HAP-1 (cell line): ENCODE results near the gene TMEM178A.
"Not testable (repeated sequence)": the region's sequence is repeated elsewhere in the genome, so short reads cannot be mapped to it uniquely, and the experiment has no call there.

Experiments
- DNase-seq, 2 experiments: peaks; one replicate each; pipeline ENCODE4 v3.0.0-alpha.2; 2016 to 2020; ENCODE audit warnings: low spot score in 2 of 2
- H3K27me3 ChIP-seq: fragments of 250-450 bp; sonication (Bioruptor Pico); 2 replicates; pipeline ENCODE4 v1.5.1; 2020; ENCODE audit warnings: low read depth, mild to moderate bottlenecking, moderate library complexity
- H3K36me3 ChIP-seq: fragments of 250-450 bp; sonication (Bioruptor Pico); replicated peaks from 2 replicates; pipeline ENCODE4 v1.5.1; 2020; ENCODE audit warnings: mild to moderate bottlenecking
- H3K4me1 ChIP-seq: fragments of 250-450 bp; sonication (Bioruptor Pico); 2 replicates; pipeline ENCODE4 v1.5.1; 2020; ENCODE audit warnings: mild to moderate bottlenecking
- H3K4me3 ChIP-seq: fragments of 250-450 bp; sonication (Bioruptor Pico); 2 replicates; pipeline ENCODE4 v1.5.1; 2020; ENCODE audit warnings: mild to moderate bottlenecking, moderate library complexity
- H3K9me3 ChIP-seq: fragments of 250-450 bp; sonication (Bioruptor Pico); 2 replicates; pipeline ENCODE4 v1.5.1; 2020; ENCODE audit warnings: mild to moderate bottlenecking, moderate library complexity
- in situ Hi-C: fragments of 300-500 bp; cut with MboI; formaldehyde crosslinking; loops from 3 replicates; pipeline ENCODE4 v1.14.3; 2020; ENCODE audit warnings: low sequenced_read_pairs, inconsistent platforms, mixed read lengths

TMEM178A gene

GRCh38 chr2:39665811-39666490, at the start of gene TMEM178A:
Gene TMEM178A (plus strand): TSS chr2:39665917. CDS start chr2:39665975, 58 bp downstream.
- Histone ChIP-seq H3K4me3 (peak within 1 kb of the TSS; percentile 33), H3K9me3 (no peaks in the 10 kb centered on the region), H3K4me1 (peaks cover 3% of the 10 kb centered on the region; the same call in 1 of the 2 replicates), H3K27me3 (peaks cover 8% of the 10 kb centered on the region; the same call in 1 of the 2 replicates), H3K36me3 (no peaks in the 10 kb centered on the region; the same call in 1 of the 2 replicates)
- in situ Hi-C loops = no loop called here
- peak in 1 of 2 experiments; percentile 58 for DNase-seq

DNA sequence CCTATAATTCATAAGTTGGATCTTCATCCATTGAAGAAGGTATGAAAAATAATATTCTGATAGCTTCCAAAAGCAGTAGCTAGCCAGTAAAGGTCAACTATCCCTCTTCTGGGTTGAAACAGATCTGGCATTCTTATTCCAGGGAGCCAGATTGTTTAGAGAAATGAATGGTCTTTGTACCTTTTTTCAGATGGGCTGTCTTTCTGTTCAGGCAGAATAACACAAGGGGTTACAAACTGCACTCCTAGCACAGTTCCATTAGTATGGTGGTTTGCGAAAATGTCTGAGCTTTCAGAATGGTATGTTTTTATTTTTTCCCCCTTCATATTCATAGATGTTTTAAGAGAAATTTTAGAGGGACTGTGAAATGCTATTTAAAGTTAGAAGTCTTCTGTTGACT, 47.5 kb upstream of the TMEM178A start:
- no peaks in the 10 kb centered on the region for H3K9me3 ChIP-seq
- no peak overlapping the region for H3K4me3 ChIP-seq
- DNase-seq = no peak
- no peaks in the 10 kb centered on the region; the same call in 1 of the 2 replicates for H3K4me1 ChIP-seq
- in situ Hi-C loops = no loop called here
- H3K27me3 ChIP-seq = no peaks in the 10 kb centered on the region; the same call in 1 of the 2 replicates
- no peaks in the 10 kb centered on the region for H3K36me3 ChIP-seq

DNA sequence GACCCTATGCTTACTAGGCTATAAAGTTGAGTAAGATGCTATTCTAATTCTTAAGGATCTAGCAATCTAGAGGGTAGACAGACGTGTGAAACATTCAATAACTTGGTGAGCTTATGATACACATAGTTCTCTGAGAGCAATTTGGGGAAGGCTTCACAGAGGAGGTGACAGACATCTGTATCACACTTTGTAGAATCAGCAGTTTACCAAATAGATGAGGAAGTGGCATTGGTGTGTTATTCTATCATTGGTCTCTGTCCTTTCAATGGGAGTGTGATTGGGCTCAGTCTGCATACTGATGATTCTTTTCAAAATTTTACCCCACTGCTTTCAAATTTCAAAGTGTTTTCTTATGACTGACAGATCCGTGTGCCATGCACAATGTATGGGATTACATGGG, 47.0 kb upstream of the TMEM178A start:
- H3K36me3 ChIP-seq = no peaks in the 10 kb centered on the region
- H3K27me3 ChIP-seq = no peaks in the 10 kb centered on the region; the same call in 1 of the 2 replicates
- H3K4me3 ChIP-seq = no peak overlapping the region
- in situ Hi-C loops = no loop called here
- H3K9me3 ChIP-seq = no peaks in the 10 kb centered on the region
- no peaks in the 10 kb centered on the region; the same call in 1 of the 2 replicates for H3K4me1 ChIP-seq
- no peak for DNase-seq

DNA sequence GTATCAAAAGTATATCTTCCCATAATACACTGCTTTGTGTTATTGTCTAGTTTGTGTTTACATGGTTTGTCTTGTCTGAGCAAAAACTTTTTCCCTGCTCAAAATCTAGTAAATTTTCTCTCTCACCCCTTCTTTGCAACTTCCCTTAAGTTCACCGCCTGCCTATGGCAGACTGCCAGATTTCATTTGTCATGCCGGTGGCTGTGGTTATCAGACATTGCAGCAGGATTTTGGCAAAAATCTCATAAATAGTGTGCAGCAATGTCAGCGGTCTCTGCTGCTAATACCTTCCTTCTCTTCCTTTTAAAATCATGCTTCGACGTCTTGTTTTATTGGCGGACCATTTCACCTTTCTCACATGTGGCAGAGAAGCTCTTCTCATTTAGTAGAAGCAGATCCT, 45.6 kb upstream of the TMEM178A start:
- Histone ChIP-seq H3K27me3 (no peaks in the 10 kb centered on the region), H3K4me3 (no peak overlapping the region), H3K9me3 (no peaks in the 10 kb centered on the region), H3K4me1 (no peaks in the 10 kb centered on the region; the same call in 1 of the 2 replicates), H3K36me3 (no peaks in the 10 kb centered on the region)
- in situ Hi-C loops = no loop called here
- DNase-seq = peak; percentile 13 to 64

GRCh38 chr2:39621596-39621995, 44.1 kb upstream of the TMEM178A start:
- Histone ChIP-seq H3K9me3 (no peaks in the 10 kb centered on the region), H3K27me3 (no peaks in the 10 kb centered on the region), H3K36me3 (no peaks in the 10 kb centered on the region), H3K4me1 (no peaks in the 10 kb centered on the region; the same call in 1 of the 2 replicates), H3K4me3 (no peak overlapping the region)
- no peak for DNase-seq
- in situ Hi-C loops = no loop called here

GRCh38 chr2:39622860-39623259, 42.9 kb upstream of the TMEM178A start:
- in situ Hi-C loops = no loop called here
- DNase-seq = no peak
- no peaks in the 10 kb centered on the region for H3K36me3 ChIP-seq

GRCh38 chr2:39623917-39624316, 41.8 kb upstream of the TMEM178A start:
- H3K4me1 ChIP-seq = peaks cover 4% of the 10 kb centered on the region; the same call in 1 of the 2 replicates
- in situ Hi-C loops = no loop called here
- H3K9me3 ChIP-seq = no peaks in the 10 kb centered on the region
- no peak overlapping the region for H3K4me3 ChIP-seq
- no peaks in the 10 kb centered on the region for H3K27me3 ChIP-seq
- no peak for DNase-seq
- H3K36me3 ChIP-seq = no peaks in the 10 kb centered on the region

More at GRCh38 chr2:39622860-39623259, 42.9 kb upstream of the TMEM178A start:
- Histone ChIP-seq H3K4me3 (no peak overlapping the region), H3K27me3 (no peaks in the 10 kb centered on the region), H3K4me1 (peaks cover 4% of the 10 kb centered on the region; the same call in 1 of the 2 replicates), H3K9me3 (no peaks in the 10 kb centered on the region)

DNA sequence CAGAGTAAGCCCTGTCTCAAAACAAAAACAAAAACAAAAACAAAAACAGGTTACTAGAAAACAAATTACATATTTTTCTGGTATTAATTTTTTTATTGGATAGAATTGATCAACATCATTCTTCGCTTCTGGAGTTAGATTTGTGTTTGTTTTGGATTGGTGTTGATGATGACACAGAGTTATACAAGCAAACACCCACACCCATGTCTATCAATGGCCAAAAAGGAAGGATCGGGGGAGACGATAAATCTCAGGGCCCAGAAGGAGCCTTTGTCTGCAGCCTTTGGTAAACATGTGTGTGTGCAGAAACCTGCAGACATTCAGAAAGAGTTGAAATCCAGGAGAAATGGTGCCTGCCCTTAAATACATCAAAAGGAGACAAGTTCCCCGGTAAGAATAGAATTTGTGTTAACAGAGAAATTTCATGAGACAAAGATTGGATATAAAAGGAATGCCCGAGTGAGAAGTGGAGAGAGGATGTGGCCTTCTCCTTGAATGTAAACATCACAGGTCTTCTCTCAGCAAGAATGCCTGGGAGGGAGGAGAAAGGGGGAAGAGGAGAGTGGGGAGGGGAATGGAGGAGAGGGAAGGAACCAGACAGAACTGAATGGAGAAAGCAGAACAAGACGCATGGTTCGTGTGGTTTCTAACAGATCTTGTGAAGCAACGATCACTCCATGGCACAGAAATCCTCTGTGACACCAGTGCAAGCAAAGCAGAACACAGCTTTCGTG, 40.4 kb upstream of the TMEM178A start:
- in situ Hi-C loops = no loop called here
- H3K27me3 ChIP-seq = no peaks in the 10 kb centered on the region
- no peaks in the 10 kb centered on the region; the same call in 1 of the 2 replicates for H3K9me3 ChIP-seq
- no peaks in the 10 kb centered on the region for H3K36me3 ChIP-seq
- DNase-seq = no peak
- no peak overlapping the region for H3K4me3 ChIP-seq
- peaks cover 4% of the 10 kb centered on the region; the same call in 1 of the 2 replicates for H3K4me1 ChIP-seq

GRCh38 chr2:39625927-39626270, 39.8 kb upstream of the TMEM178A start:
- H3K9me3 ChIP-seq = no peaks in the 10 kb centered on the region; the same call in 1 of the 2 replicates
- DNase-seq = no peak
- peaks cover 4% of the 10 kb centered on the region; the same call in 1 of the 2 replicates for H3K4me1 ChIP-seq
- no peak overlapping the region for H3K4me3 ChIP-seq
- H3K27me3 ChIP-seq = no peaks in the 10 kb centered on the region
- no peaks in the 10 kb centered on the region for H3K36me3 ChIP-seq
- in situ Hi-C loops = no loop called here

- DNase-seq, H3K9me3 ChIP-seq, H3K4me1 ChIP-seq, H3K36me3 ChIP-seq, H3K4me3 ChIP-seq, in situ Hi-C loops, H3K27me3 ChIP-seq: not testable (repeated sequence)
These were observed 37.4 kb upstream of the TMEM178A start for GRCh38 chr2:39628346-39628745.

GRCh38 chr2:39629646-39630045, 36.1 kb upstream of the TMEM178A start:
- H3K36me3 ChIP-seq = no peaks in the 10 kb centered on the region
- H3K4me1 ChIP-seq = peaks cover 4% of the 10 kb centered on the region; the same call in 1 of the 2 replicates
- no peak overlapping the region for H3K4me3 ChIP-seq
- no peaks in the 10 kb centered on the region; the same call in 1 of the 2 replicates for H3K9me3 ChIP-seq
- no peak for DNase-seq
- no peaks in the 10 kb centered on the region for H3K27me3 ChIP-seq
- in situ Hi-C loops = no loop called here

DNA sequence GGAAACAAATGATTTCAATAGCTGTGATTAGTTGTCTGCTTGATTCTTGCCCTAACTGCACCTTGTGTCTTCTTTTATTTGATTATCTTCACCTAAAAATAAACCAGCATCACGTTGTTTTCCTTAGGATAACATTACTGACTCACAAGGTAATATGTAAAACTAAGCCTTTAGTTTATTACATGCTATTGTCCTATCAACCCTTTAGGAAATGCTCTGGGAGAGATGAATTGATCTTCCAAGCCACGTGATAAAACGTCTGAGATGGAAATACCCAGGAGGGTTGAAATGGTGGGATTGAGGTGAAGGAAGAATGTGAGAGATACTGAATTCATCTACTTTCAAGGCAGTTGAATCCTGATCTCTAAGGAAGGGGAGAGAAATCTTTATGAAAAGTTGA, 34.5 kb upstream of the TMEM178A start:
- H3K9me3 ChIP-seq = no peaks in the 10 kb centered on the region; the same call in 1 of the 2 replicates
- no peak for DNase-seq
- peaks cover 7% of the 10 kb centered on the region; the same call in 1 of the 2 replicates for H3K4me1 ChIP-seq
- in situ Hi-C loops = no loop called here
- no peak overlapping the region for H3K4me3 ChIP-seq
- no peaks in the 10 kb centered on the region for H3K36me3 ChIP-seq
- H3K27me3 ChIP-seq = no peaks in the 10 kb centered on the region

- no peaks in the 10 kb centered on the region; the same call in 1 of the 2 replicates for H3K9me3 ChIP-seq
- H3K36me3 ChIP-seq = no peaks in the 10 kb centered on the region
- no peak for DNase-seq
- no peak overlapping the region for H3K4me3 ChIP-seq
- H3K4me1 ChIP-seq = peaks cover 10% of the 10 kb centered on the region
- in situ Hi-C loops = no loop called here
- no peaks in the 10 kb centered on the region for H3K27me3 ChIP-seq
These were observed 34.0 kb upstream of the TMEM178A start for GRCh38 chr2:39631718-39632117.

DNA sequence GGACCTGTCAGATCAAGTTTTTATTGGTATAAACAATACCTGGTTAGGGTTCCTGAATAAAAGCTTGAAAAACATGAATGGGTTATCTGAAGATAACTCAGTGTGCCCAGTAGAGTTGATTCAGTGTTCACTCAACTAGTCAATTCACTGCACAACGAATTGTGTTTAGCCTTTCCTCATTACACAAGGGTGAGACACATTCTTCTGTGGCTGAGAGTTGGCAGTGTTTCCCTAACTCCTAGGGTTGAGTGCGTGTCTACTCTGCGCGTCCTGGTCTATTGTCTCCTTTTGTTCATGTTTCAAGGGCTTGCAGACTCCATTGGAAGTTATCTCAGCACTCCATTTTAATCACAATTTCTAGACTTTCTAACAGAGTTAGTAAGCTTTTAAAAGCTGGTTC, 32.8 kb upstream of the TMEM178A start:
- Histone ChIP-seq H3K4me3 (no peak overlapping the region), H3K36me3 (no peaks in the 10 kb centered on the region), H3K27me3 (no peaks in the 10 kb centered on the region), H3K9me3 (no peaks in the 10 kb centered on the region; the same call in 1 of the 2 replicates), H3K4me1 (peaks cover 6% of the 10 kb centered on the region)
- peak in 1 of 2 experiments; percentile 20 for DNase-seq
- in situ Hi-C loops = no loop called here
